Putamen (tissue), 1 donor: Measurements from ENCODE around the gene UTP14C.
"Not testable (repeated sequence)": the region's sequence is repeated elsewhere in the genome, so short reads cannot be mapped to it uniquely, and the experiment has no call there.

Experiments used
- DNase-seq: peaks from one replicate; pipeline ENCODE4 v3.0.0-alpha.2; 2016; ENCODE audit warnings: low spot score

UTP14C gene

DNA sequence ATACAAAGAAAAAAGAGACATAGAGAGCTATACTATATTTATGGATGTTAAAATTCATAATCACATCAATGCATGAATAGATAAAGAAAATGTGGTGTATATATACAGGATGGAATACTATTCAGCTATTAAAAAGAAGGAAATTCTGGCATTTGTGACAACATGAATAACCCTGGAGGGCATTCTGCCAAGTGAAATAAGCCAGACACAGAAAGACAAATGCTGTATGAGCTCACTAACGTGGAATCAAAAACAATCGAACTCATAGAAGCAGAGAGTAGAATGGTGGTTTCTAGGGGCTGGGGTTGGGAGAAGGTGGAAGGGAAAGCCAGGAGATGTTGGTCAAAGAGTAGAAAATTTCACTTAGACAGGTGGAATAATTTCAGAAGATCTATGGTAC lies 24.0 kb downstream of the UTP14C start:
- DNase-seq, result no peak

GRCh38 chr13:52051400-52051799 lies 26.9 kb downstream of the UTP14C start:
- DNase-seq, result no peak

DNA sequence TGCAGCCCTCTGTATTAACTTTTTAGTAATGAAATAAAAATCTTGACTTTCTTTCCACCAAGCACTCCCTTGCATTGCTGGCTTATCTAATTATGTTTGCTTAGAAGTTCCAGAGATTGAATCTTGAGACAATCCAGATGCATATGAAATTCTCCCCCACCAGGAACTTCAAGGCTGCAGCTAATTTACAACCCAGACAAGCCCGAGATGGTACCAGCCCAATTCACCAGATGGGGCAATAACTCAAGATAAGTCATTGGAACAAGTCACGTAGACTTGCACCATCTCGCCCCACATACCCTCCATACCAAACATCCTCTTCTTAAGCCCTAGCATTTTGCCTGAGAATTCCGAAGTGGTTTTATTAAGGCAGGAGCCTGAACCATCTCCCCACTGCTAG lies 29.0 kb downstream of the UTP14C start:
- DNase-seq, result no peak

GRCh38 chr13:52061064-52061463 lies 36.6 kb downstream of the UTP14C start:
- not testable (repeated sequence) for DNase-seq

DNA sequence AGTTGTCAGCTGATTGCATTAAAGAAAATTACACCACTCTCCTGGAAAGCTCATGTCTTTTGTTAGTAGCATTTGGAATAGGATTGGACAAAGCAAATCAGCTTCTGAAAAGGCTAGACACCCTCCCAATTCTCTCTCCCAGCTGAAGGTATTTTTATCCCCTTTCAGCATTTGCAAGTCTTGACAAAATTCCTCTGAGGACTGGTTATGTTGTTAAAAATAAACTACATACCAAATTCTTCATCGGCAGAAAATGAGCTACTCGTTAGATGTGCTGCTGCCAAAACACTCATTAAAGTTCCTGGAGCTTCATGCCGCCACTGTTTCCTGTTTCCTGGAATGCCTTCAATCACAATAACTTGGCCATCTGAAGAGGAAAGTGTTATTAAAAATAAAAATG lies 37.1 kb downstream of the UTP14C start:
- DNase-seq, result no peak

GRCh38 chr13:52067237-52067636 lies 42.7 kb downstream of the UTP14C start:
- no peak for DNase-seq

DNA sequence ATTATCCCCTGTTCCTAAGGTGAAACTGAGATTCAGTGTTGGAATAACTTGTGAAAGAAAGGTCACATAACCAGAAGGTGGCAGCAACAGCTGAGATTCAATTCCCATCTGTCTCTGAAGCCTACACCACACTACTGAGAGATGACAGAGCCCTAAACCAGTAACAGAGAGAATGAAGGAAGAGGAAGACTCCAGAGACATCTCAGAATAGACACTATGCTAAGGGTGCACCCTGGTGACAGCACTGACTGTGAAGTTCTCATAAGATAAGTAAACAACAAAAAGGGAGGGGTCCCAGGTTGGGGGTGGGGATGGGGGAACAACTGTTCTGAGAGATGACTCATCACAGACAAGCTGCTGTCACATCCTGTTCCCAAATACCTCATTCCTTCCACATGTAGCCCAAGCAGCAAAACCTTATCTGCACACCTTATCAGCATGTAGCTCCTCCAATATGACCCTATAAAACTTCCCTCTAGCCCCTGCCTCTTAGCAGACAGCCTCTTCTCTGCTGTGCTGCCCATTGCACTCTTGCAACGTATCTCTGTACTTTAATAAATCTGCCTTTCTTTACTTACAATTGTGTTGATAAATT lies 46.5 kb downstream of the UTP14C start:
- no peak for DNase-seq
